T-cell (primary cell): ENCODE measurements around the gene EYA2. TPM values are rescaled to one million over a fixed set of nuclear protein-coding genes. Genes with fewer than 3 reads are reported as not detected.

Source experiments
- ATAC-seq, 4 experiments: fragments of 200-7000 bp in 3 of 4; fragments of 150-1000 bp in 1 of 4; cut with Tn5 transposase; replicated peaks in 1 of 4; 1 replicate in 3 of 4; 2 replicates in 1 of 4; pipeline ENCODE4 v1.10.0; 2021; ENCODE audit warnings: moderate library complexity in 3 of 4, mild to moderate bottlenecking in 2 of 4, moderate number of reproducible peaks in 1 of 4
- CTCF ChIA-PET, 2 donors: fragments of 300-600 bp; sonication (Branson Sonifier 250); formaldehyde crosslinking; loops; one replicate each; lab custom pipeline; 2022; ENCODE audit warnings: antibody characterized with exemption in 2 of 2; lab: Charles Lee
- POLR2A ChIA-PET, 2 donors: fragments of 300-600 bp; sonication (Branson Sonifier 250); formaldehyde crosslinking; loops; one replicate each; lab custom pipeline; 2022; ENCODE audit warnings: antibody characterized with exemption in 2 of 2; lab: Charles Lee
- DNase-seq, 35 experiments: peaks; one replicate each; pipeline versions ENCODE4 v3.0.0 to v3.0.0-alpha.2; 2013 to 2023
- H3K27ac ChIP-seq: one replicate; pipeline ENCODE4 v1.5.1; 2013; ENCODE audit warnings: low read length
- H3K27me3 ChIP-seq, 2 experiments: replicated peaks in 1 of 2; 1 replicate in 1 of 2; 2 replicates in 1 of 2; pipeline versions ENCODE4 v1.6.1 to v1.7.0; 2013; ENCODE audit warnings: low read length in 1 of 2, mixed read lengths in 1 of 2; ENCODE audit not compliant: control insufficient read depth in 2 of 2, insufficient read depth in 2 of 2; ENCODE audit errors: extremely low read depth in 1 of 2
- H3K36me3 ChIP-seq, 2 donors: 1 replicate in 1 of 2; 2 replicates in 1 of 2; pipeline versions ENCODE4 v1.6.1 to v1.7.0; 2013; ENCODE audit warnings: low read length in 1 of 2; ENCODE audit not compliant: control insufficient read depth in 2 of 2, insufficient read depth in 1 of 2; ENCODE audit errors: extremely low read depth in 1 of 2
- H3K4me1 ChIP-seq, 2 experiments: 1 replicate in 1 of 2; 2 replicates in 1 of 2; pipeline versions ENCODE4 v1.6.1 to v1.7.0; 2013; ENCODE audit warnings: low read length in 2 of 2, mixed read lengths in 1 of 2; ENCODE audit not compliant: insufficient read depth in 2 of 2, control insufficient read depth in 1 of 2; ENCODE audit errors: extremely low read depth in 1 of 2
- H3K4me3 ChIP-seq, 2 donors: 1 replicate in 1 of 2; 2 replicates in 1 of 2; pipeline versions ENCODE4 v1.5.1 to v1.7.0; 2013; ENCODE audit warnings: mild to moderate bottlenecking in 2 of 2, low read length in 1 of 2, moderate library complexity in 1 of 2; ENCODE audit not compliant: control insufficient read depth in 1 of 2; ENCODE audit errors: extremely low read depth in 1 of 2
- H3K9me3 ChIP-seq: 2 replicates; pipeline ENCODE4 v1.7.0; 2013
- H3K27ac Mint-ChIP-seq, 2 donors: one replicate each; pipeline ENCODE4 v1.8.0; 2020 to 2021; ENCODE audit warnings: mild to moderate bottlenecking in 2 of 2, mixed read lengths in 2 of 2
- H3K27me3 Mint-ChIP-seq, 2 donors: one replicate each; pipeline ENCODE4 v1.8.0; 2021 to 2022; ENCODE audit warnings: mixed read lengths in 2 of 2
- H3K36me3 Mint-ChIP-seq: one replicate; pipeline ENCODE4 v1.8.0; 2021; ENCODE audit warnings: mixed read lengths
- H3K4me1 Mint-ChIP-seq, 3 donors: one replicate each; pipeline ENCODE4 v1.8.0; 2020 to 2022; ENCODE audit warnings: mixed read lengths in 3 of 3, mild to moderate bottlenecking in 1 of 3
- H3K4me3 Mint-ChIP-seq, 3 donors: one replicate each; pipeline ENCODE4 v1.8.0; 2020 to 2022; ENCODE audit warnings: mild to moderate bottlenecking in 3 of 3, mixed read lengths in 3 of 3, moderate library complexity in 3 of 3
- H3K9me3 Mint-ChIP-seq, 3 donors: one replicate each; pipeline ENCODE4 v1.8.0; 2020 to 2022; ENCODE audit warnings: mixed read lengths in 3 of 3
- WGBS: methylation state at CpG from one replicate; pipeline ENCODE4 v1.1.5; 2013; ENCODE audit warnings: missing lambda C conversion rate; ENCODE audit not compliant: insufficient coverage; 5-methylcytosine and 5-hydroxymethylcytosine counted together
- total RNA-seq, 35 experiments: library from RNA in 6 of 35; stranded (reverse) in 6 of 35; fragments of 120-200 nt in 1 of 35; gene quantifications; one replicate each; pipeline versions ENCODE4 v1.2.1 to v1.2.4 and lab custom pipeline; 2013 to 2026

EYA2 gene
- total RNA-seq, 5 donors from 2014 or later (not counting 1 experiment from before 2014, with no cell fraction given): not detected

DNA sequence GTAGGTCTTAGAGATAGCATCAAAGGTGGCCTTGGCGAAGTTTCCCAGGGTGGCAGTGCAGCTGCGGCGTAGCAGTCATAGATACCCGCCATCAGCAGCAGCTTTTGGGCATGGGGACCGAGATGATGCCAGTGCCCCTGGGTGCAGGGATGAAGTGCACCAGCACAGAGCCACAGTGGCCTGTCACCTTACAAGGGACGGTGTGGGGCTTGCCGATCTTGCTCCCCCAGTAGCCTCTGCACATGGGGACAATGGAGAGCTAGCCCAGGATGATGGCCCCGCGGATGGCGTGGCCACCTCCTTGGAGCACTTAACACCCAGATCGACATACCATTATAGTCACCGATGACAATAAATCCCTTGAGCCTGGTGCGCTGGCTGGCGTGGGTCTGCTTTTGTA is 266.3 kb downstream of the EYA2 start:
- peaks cover 5 to 19% of the 10 kb centered on the region in 2 donors for H3K27me3 Mint-ChIP-seq
- CTCF ChIA-PET: no interaction called here
- Histone ChIP-seq H3K4me1 (no peaks in the 10 kb centered on the region), H3K27me3 (peaks cover 0 to 11% of the 10 kb centered on the region in 2 experiments), H3K4me3 (no peak overlapping the region), H3K27ac (no peak overlapping the region), H3K36me3 (no peaks in the 10 kb centered on the region), H3K9me3 (no peaks in the 10 kb centered on the region)
- ATAC-seq (no peak), DNase-seq (no peak)
- H3K4me3 Mint-ChIP-seq: no peak overlapping the region
- no peaks in the 10 kb centered on the region for H3K4me1 Mint-ChIP-seq
- POLR2A ChIA-PET: no interaction called here
- H3K27ac Mint-ChIP-seq: no peak overlapping the region
- WGBS: 92% methylated on average over 14 of the region's 14 CpGs
- H3K36me3 Mint-ChIP-seq: no peaks in the 10 kb centered on the region
- H3K9me3 Mint-ChIP-seq: no peaks in the 10 kb centered on the region

DNA sequence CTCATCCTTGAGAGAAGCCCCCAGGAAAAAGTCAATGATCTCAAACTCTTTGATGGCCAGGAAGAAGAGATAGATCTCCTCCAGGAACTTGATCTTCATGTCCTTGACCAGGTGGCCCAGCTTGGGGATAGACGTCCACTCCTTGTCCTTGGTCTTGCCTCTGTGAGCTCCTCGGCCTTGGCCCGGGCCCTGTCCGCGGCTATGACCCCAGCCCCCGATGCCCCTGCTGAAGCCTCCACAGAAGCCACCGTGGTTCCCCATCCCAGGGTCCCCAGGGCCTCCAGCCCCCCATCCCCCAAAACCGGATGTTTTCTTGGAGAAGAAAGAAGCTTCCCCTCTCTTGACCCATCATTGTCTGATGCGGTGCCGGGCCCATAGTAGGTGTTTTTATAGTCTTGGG is 266.8 kb downstream of the EYA2 start:
- H3K4me1 Mint-ChIP-seq: no peaks in the 10 kb centered on the region
- H3K4me1 ChIP-seq: no peaks in the 10 kb centered on the region
- WGBS: 93% methylated on average over 6 of the region's 10 CpGs
- H3K27ac Mint-ChIP-seq: no peak overlapping the region
- H3K27me3 Mint-ChIP-seq: peaks cover 6 to 16% of the 10 kb centered on the region in 2 donors
- ChIA-PET CTCF (no interaction called here), POLR2A (no interaction called here)
- H3K27me3 ChIP-seq: peaks cover 0 to 9% of the 10 kb centered on the region in 2 experiments
- no peak overlapping the region for H3K27ac ChIP-seq
- no peaks in the 10 kb centered on the region for H3K9me3 Mint-ChIP-seq
- H3K4me3 Mint-ChIP-seq: no peak overlapping the region
- ATAC-seq (no peak), DNase-seq (no peak)
- no peaks in the 10 kb centered on the region for H3K36me3 Mint-ChIP-seq
- H3K4me3 ChIP-seq: no peak overlapping the region
- no peaks in the 10 kb centered on the region for H3K9me3 ChIP-seq
- H3K36me3 ChIP-seq: no peaks in the 10 kb centered on the region

DNA sequence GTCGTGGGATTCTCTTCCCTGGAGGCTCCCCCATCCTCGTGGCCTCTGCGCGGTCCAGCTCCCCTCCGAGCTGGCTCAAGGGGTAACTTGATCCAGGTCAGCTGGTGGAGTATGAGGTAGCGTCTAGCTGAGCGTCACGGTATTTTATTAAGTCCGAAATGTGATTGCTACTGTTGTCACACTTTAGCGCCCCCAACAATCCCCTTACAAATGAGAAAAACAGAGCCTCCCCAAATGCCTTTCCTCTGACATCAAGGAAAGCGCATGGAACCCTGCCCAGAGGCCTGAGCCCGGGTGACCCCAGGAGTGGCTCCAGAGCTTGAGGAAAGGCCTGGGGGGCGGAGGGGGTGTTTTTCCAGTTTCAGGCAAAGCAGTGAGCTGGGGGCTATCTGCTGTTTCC is 269.5 kb downstream of the EYA2 start:
- Mint-ChIP-seq H3K27me3 (peaks cover 11 to 13% of the 10 kb centered on the region in 2 donors), H3K9me3 (no peaks in the 10 kb centered on the region), H3K36me3 (no peaks in the 10 kb centered on the region), H3K4me3 (no peak overlapping the region), H3K27ac (no peak overlapping the region), H3K4me1 (no peaks in the 10 kb centered on the region)
- Histone ChIP-seq H3K27me3 (peaks cover 0 to 19% of the 10 kb centered on the region in 2 experiments), H3K9me3 (no peaks in the 10 kb centered on the region), H3K4me3 (no peak overlapping the region), H3K36me3 (no peaks in the 10 kb centered on the region), H3K27ac (no peak overlapping the region), H3K4me1 (no peaks in the 10 kb centered on the region)
- WGBS: no CpG with 5 or more reads among the region's 13 CpGs
- DNase-seq: no peak
- ChIA-PET CTCF (no interaction called here), POLR2A (no interaction called here)
- ATAC-seq: no peak

DNA sequence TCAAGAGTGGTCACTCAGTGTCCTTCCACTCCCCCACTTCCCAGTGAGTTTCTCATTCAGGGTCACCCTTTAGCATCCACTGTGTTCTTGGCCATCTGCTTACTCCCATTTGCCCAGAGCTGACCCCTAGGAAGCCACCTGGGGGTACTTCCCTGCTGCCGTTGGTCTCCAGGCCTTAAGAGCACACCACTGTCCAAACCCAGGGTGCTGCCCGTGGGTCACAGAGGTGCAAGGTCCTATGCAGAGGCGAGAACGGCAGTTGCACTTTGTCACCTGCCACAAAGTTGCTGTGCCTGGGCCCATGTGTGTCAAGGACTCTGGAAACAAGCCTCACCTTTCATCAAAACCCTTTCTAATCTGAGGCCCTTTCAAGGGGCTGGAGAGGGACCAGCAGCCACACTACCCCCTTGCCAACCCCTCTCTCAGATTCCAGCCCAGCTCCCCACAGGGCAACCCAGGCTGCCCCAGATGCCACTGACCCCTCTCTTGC is 270.8 kb downstream of the EYA2 start:
- Histone ChIP-seq H3K9me3 (no peaks in the 10 kb centered on the region), H3K27me3 (peaks cover 0 to 19% of the 10 kb centered on the region in 2 experiments), H3K27ac (no peak overlapping the region), H3K36me3 (no peaks in the 10 kb centered on the region), H3K4me3 (no peak overlapping the region), H3K4me1 (no peaks in the 10 kb centered on the region)
- POLR2A ChIA-PET: no interaction called here
- H3K9me3 Mint-ChIP-seq: no peaks in the 10 kb centered on the region
- WGBS: 70% methylated on average over 4 of the region's 4 CpGs
- ATAC-seq (no peak), DNase-seq (no peak)
- CTCF ChIA-PET: no interaction called here
- peaks cover 4 to 13% of the 10 kb centered on the region in 2 donors for H3K27me3 Mint-ChIP-seq
- H3K4me1 Mint-ChIP-seq: no peaks in the 10 kb centered on the region
- no peak overlapping the region for H3K4me3 Mint-ChIP-seq
- H3K36me3 Mint-ChIP-seq: no peaks in the 10 kb centered on the region
- no peak overlapping the region for H3K27ac Mint-ChIP-seq

DNA sequence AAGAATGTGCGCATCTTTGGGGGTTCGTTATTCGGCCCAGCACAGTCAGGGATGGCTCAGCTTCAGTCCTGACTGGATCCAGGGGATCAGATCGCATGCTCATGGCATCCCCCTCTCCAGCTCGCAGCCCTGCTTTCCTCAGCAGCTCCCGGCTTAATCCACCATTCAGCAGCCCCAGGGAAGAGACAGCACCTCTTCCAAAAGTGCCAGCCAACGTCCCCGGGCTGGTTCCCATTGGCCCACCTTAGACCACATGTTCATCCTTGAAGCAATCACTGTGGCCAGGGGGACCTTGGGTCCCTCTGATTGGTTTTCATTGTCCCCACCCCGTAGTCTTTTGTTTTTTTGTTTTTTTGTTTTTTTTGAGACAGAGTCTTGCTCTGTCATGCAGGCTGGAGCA is 273.2 kb downstream of the EYA2 start:
- CTCF ChIA-PET: no interaction called here

DNA sequence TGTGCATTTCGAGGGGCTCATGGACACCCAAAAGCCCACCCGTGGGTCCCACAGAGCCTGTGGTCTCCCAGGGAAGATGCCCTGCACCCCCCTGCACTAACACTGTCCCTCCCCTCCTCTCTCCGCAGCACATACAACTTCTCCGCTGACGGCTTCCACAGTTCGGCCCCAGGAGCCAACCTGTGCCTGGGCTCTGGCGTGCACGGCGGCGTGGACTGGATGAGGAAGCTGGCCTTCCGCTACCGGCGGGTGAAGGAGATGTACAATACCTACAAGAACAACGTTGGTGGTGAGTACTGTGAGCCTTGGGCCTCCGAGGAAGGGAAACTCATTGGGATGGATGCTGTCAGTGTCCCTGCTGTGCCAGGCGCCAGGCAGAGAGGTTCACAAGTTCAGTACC is 277.9 kb downstream of the EYA2 start:
- Histone ChIP-seq H3K4me1 (no peaks in the 10 kb centered on the region), H3K36me3 (no peaks in the 10 kb centered on the region), H3K4me3 (no peak overlapping the region), H3K27ac (no peak overlapping the region), H3K9me3 (no peaks in the 10 kb centered on the region), H3K27me3 (peaks cover 0 to 32% of the 10 kb centered on the region in 2 experiments)
- no peak for ATAC-seq
- WGBS: 82% methylated on average over 8 of the region's 16 CpGs
- Mint-ChIP-seq H3K9me3 (no peaks in the 10 kb centered on the region), H3K4me1 (no peaks in the 10 kb centered on the region), H3K4me3 (no peak overlapping the region), H3K27ac (no peak overlapping the region), H3K36me3 (no peaks in the 10 kb centered on the region), H3K27me3 (peaks cover 11 to 15% of the 10 kb centered on the region in 2 donors)
- POLR2A ChIA-PET: no interaction called here
- no peak for DNase-seq
- CTCF ChIA-PET: no interaction called here

More for the DNA sequence above, 273.2 kb downstream of the EYA2 start:
- H3K4me3 ChIP-seq: no peak overlapping the region
- no peak for DNase-seq
- WGBS: 80% methylated on average over 8 of the region's 9 CpGs
- Mint-ChIP-seq H3K9me3 (no peaks in the 10 kb centered on the region), H3K36me3 (no peaks in the 10 kb centered on the region), H3K27me3 (peaks cover 11 to 23% of the 10 kb centered on the region in 2 donors), H3K27ac (no peak overlapping the region), H3K4me3 (no peak overlapping the region), H3K4me1 (no peaks in the 10 kb centered on the region)
- no peak for ATAC-seq
- H3K9me3 ChIP-seq: no peaks in the 10 kb centered on the region
- POLR2A ChIA-PET: no interaction called here
- no peaks in the 10 kb centered on the region for H3K36me3 ChIP-seq
- no peaks in the 10 kb centered on the region for H3K4me1 ChIP-seq
- H3K27me3 ChIP-seq: peaks cover 0 to 26% of the 10 kb centered on the region in 2 experiments
- H3K27ac ChIP-seq: no peak overlapping the region
